B cell (primary cell): ENCODE results near the gene LAMA2.

Source experiments
- EZH2 ChIP-seq: IDR thresholded peaks from 2 replicates; pipeline ENCODE4 v1.6.1; 2012; ENCODE audit warnings: borderline replicate concordance, low read depth, mild to moderate bottlenecking, moderate library complexity, low read length; ENCODE audit not compliant: insufficient read depth, poor library complexity, severe bottlenecking
- TF ChIP-seq, protein P1 (sequence below): fragments of 200-600 bp; IDR thresholded peaks from one replicate; pipeline ENCODE4 v1.8.0; 2022; ENCODE audit warnings: antibody characterized with exemption, mild to moderate bottlenecking

DNA sequence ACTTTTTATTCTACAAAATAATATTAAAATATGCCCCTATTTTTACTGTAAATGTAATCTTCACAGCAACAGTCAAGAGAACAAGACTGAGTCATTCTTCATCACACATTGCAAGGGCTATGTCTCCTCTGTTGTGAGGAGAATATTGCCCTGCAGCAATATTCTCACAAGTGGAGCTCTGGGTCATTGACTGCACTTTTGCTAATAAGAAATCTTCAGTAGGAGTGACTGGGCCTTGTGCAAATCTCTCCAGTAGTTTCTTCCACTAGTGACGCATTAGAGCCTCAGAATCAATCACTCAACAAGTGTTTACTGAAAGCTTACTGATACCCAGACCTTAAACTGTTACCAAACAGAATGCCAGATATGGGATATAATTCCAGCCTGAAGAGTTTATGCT, 49.1 kb downstream of the LAMA2 start:
- TF ChIP-seq, protein P1, sequence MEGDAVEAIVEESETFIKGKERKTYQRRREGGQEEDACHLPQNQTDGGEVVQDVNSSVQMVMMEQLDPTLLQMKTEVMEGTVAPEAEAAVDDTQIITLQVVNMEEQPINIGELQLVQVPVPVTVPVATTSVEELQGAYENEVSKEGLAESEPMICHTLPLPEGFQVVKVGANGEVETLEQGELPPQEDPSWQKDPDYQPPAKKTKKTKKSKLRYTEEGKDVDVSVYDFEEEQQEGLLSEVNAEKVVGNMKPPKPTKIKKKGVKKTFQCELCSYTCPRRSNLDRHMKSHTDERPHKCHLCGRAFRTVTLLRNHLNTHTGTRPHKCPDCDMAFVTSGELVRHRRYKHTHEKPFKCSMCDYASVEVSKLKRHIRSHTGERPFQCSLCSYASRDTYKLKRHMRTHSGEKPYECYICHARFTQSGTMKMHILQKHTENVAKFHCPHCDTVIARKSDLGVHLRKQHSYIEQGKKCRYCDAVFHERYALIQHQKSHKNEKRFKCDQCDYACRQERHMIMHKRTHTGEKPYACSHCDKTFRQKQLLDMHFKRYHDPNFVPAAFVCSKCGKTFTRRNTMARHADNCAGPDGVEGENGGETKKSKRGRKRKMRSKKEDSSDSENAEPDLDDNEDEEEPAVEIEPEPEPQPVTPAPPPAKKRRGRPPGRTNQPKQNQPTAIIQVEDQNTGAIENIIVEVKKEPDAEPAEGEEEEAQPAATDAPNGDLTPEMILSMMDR: no peak
- no peak for TF ChIP-seq EZH2
